ENCODE data around the gene YPEL3. TPM values are rescaled to one million over a fixed set of nuclear protein-coding genes. Genes with fewer than 3 reads are reported as not detected.

Gene YPEL3
- polyA plus RNA-seq, 1 donor from 2014 or later = 76.9 TPM

DNA sequence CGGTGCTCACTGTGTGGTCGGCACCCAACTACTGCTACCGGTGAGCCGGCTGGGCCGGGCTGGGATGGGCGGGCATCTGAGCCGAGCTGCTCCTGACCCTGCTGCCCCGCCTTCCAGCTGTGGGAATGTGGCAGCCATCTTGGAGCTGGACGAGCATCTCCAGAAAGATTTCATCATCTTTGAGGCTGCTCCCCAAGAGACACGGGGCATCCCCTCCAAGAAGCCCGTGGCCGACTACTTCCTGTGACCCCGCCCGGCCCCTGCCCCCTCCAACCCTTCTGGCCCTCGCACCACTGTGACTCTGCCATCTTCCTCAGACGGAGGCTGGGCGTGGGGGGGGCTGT is 11.2 kb downstream of the YPEL3 start:
- Histone ChIP-seq H3K79me2 (replicated peaks; ENCODE audit: insufficient read depth, low read length) (no peaks in the 10 kb centered on the region), H3F3A (ENCODE audit: insufficient read depth, low read length, poor library complexity, severe bottlenecking) (no peaks in the 10 kb centered on the region), H3K27ac (ENCODE audit: low read length) (no peak overlapping the region), H3K36me3 (ENCODE audit: insufficient read depth, low read length) (peaks cover 5% of the 10 kb centered on the region), H3K4me3 (ENCODE audit: low read length) (no peak overlapping the region), H3K27me3 (ENCODE audit: insufficient read depth, low read depth, low read length) (no peaks in the 10 kb centered on the region), H4K20me1 (ENCODE audit: insufficient read depth) (no peaks in the 10 kb centered on the region), H2AFZ (ENCODE audit: low read depth, low read length) (no peak overlapping the region), H3K9me3 (ENCODE audit: low read length) (no peaks in the 10 kb centered on the region), H3K9ac (ENCODE audit: low read length) (no peak overlapping the region), H3K4me2 (ENCODE audit: low read length) (no peak overlapping the region), H3K9me2 (ENCODE audit: insufficient read depth, low read length) (no peaks in the 10 kb centered on the region)
- TF ChIP-seq, protein P1, sequence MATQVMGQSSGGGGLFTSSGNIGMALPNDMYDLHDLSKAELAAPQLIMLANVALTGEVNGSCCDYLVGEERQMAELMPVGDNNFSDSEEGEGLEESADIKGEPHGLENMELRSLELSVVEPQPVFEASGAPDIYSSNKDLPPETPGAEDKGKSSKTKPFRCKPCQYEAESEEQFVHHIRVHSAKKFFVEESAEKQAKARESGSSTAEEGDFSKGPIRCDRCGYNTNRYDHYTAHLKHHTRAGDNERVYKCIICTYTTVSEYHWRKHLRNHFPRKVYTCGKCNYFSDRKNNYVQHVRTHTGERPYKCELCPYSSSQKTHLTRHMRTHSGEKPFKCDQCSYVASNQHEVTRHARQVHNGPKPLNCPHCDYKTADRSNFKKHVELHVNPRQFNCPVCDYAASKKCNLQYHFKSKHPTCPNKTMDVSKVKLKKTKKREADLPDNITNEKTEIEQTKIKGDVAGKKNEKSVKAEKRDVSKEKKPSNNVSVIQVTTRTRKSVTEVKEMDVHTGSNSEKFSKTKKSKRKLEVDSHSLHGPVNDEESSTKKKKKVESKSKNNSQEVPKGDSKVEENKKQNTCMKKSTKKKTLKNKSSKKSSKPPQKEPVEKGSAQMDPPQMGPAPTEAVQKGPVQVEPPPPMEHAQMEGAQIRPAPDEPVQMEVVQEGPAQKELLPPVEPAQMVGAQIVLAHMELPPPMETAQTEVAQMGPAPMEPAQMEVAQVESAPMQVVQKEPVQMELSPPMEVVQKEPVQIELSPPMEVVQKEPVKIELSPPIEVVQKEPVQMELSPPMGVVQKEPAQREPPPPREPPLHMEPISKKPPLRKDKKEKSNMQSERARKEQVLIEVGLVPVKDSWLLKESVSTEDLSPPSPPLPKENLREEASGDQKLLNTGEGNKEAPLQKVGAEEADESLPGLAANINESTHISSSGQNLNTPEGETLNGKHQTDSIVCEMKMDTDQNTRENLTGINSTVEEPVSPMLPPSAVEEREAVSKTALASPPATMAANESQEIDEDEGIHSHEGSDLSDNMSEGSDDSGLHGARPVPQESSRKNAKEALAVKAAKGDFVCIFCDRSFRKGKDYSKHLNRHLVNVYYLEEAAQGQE (IDR thresholded peaks at IDR 0.05; ENCODE audit: borderline replicate concordance) = no peak
- TF ChIP-seq EZH2 (IDR thresholded peaks at IDR 0.05; ENCODE audit: borderline replicate concordance, insufficient read depth, low read length, poor library complexity, severe bottlenecking) (no peak), MXI1 (conservative IDR thresholded peaks at IDR 0.05; ENCODE audit: poor library complexity, severe bottlenecking) (no peak), EP300 (conservative IDR thresholded peaks at IDR 0.05; ENCODE audit: poor library complexity, severe bottlenecking) (no peak)

DNA sequence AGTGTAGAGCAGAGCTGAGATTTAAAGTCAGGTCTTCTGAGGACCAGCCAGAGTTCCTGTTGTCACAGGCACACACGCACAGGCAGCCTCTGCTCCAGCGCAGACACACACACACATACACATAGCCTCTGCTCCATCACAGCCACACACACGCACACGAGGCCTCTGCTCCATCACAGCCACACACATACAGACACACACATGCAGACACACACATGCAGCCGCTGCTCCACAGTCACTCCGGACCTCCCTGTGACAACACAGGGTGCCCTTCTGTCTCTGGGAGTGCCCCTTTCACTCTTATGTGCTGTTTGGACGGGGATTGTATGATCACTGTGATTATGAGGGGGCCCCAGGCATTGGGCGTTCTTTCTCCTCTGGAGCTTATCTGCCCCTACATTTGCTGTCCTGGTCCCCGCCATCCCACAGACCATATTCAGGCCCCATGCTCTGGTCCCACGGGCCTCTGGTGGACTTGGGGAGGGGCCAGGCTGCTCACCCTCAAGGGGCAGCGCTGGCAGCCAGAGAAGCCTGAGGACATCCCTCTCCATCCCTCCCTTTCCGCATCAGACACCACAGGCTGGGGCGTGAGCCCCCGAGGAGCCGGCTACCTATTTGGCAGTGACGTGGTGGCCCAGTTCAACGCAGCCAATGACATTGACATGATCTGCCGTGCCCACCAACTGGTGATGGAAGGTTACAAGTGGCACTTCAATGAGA is 11.8 kb downstream of the YPEL3 start:
- no peak overlapping the region for H3K9ac ChIP-seq (ENCODE audit: low read length)
- H3K36me3 ChIP-seq (ENCODE audit: insufficient read depth, low read length) = peaks cover 5% of the 10 kb centered on the region
- TF ChIP-seq POLR2AphosphoS5 (IDR thresholded peaks at IDR 0.05) (no peak), EP300 (conservative IDR thresholded peaks at IDR 0.05; ENCODE audit: poor library complexity, severe bottlenecking) (no peak), MXI1 (conservative IDR thresholded peaks at IDR 0.05; ENCODE audit: poor library complexity, severe bottlenecking) (no peak), TAF1 (IDR thresholded peaks at IDR 0.05; ENCODE audit: low read depth) (no peak), EZH2 (IDR thresholded peaks at IDR 0.05; ENCODE audit: borderline replicate concordance, insufficient read depth, low read length, poor library complexity, severe bottlenecking) (no peak), RAD21 (conservative IDR thresholded peaks at IDR 0.05) (no peak), SMC3 (conservative IDR thresholded peaks at IDR 0.05; ENCODE audit: poor library complexity) (no peak)
- TF ChIP-seq, protein P2, sequence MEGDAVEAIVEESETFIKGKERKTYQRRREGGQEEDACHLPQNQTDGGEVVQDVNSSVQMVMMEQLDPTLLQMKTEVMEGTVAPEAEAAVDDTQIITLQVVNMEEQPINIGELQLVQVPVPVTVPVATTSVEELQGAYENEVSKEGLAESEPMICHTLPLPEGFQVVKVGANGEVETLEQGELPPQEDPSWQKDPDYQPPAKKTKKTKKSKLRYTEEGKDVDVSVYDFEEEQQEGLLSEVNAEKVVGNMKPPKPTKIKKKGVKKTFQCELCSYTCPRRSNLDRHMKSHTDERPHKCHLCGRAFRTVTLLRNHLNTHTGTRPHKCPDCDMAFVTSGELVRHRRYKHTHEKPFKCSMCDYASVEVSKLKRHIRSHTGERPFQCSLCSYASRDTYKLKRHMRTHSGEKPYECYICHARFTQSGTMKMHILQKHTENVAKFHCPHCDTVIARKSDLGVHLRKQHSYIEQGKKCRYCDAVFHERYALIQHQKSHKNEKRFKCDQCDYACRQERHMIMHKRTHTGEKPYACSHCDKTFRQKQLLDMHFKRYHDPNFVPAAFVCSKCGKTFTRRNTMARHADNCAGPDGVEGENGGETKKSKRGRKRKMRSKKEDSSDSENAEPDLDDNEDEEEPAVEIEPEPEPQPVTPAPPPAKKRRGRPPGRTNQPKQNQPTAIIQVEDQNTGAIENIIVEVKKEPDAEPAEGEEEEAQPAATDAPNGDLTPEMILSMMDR (IDR thresholded peaks at IDR 0.05; ENCODE audit: poor library complexity, severe bottlenecking) = no peak
- TF ChIP-seq, protein P1 (IDR thresholded peaks at IDR 0.05; ENCODE audit: borderline replicate concordance) = no peak
- no peaks in the 10 kb centered on the region for H3F3A ChIP-seq (ENCODE audit: insufficient read depth, low read length, poor library complexity, severe bottlenecking)
- H3K4me2 ChIP-seq (ENCODE audit: low read length) = no peak overlapping the region
- no peaks in the 10 kb centered on the region for H3K9me2 ChIP-seq (ENCODE audit: insufficient read depth, low read length)
- H4K20me1 ChIP-seq (ENCODE audit: insufficient read depth) = no peaks in the 10 kb centered on the region
- no peak overlapping the region for H3K4me3 ChIP-seq (ENCODE audit: low read length)
- no peak overlapping the region for H2AFZ ChIP-seq (ENCODE audit: low read depth, low read length)
- H3K27ac ChIP-seq (ENCODE audit: low read length) = no peak overlapping the region
- no peaks in the 10 kb centered on the region for H3K27me3 ChIP-seq (ENCODE audit: insufficient read depth, low read depth, low read length)
- no peaks in the 10 kb centered on the region for H3K79me2 ChIP-seq (replicated peaks; ENCODE audit: insufficient read depth, low read length)
- H3K9me3 ChIP-seq (ENCODE audit: low read length) = no peaks in the 10 kb centered on the region

All from neural cell (in vitro differentiated cells).